Loucy (cell line): ENCODE results near the gene CAMK2D.

Experiments
- CTCF ChIP-seq: fragments of 200-600 bp; sonication (generic); conservative IDR thresholded peaks from 2 replicates; pipeline ENCODE4 v1.5.1; 2014; ENCODE audit warnings: mild to moderate bottlenecking, antibody characterized with exemption, low read length
- EZH2phosphoT487 ChIP-seq: fragments of 200-600 bp; IDR thresholded peaks from 2 replicates; pipeline ENCODE4 v1.6.1; 2018; ENCODE audit warnings: antibody characterized with exemption, mild to moderate bottlenecking, moderate library complexity, borderline replicate concordance

GRCh38 chr4:113472864-113473263, 288.7 kb downstream of the CAMK2D start:
- TF ChIP-seq CTCF (no peak), EZH2phosphoT487 (no peak)
